ENCODE results near the gene DND1.

DNA sequence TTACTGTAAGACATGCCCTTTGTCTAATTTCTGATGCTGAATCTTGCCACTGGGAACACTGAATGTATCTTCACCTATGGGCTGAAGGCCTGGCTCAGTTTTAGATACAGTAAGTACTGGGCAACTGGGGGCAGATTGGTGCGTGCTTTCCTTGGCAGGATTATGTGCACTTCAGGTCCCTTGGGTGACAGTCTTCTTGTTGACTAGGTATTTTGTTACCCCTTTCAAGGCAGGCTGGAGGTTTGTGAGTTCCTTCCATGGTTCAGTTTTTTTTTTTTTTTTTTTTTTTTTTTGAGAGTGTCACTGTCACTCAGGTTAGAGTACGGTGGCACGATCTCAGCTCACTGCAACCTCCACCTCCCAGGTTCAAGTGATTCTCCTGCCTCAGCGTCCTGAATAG is 34.4 kb upstream of the DND1 start:
- no peak for TF ChIP-seq CTCF (IDR thresholded peaks at IDR 0.05)
- TF ChIP-seq TCF7L2 (IDR thresholded peaks at IDR 0.05; ENCODE audit: low read depth, low read length), result no peak
